Osteoblast (primary cell): Measurements from ENCODE around the gene FBLN1. TPM values are rescaled to one million over a fixed set of nuclear protein-coding genes. Genes with fewer than 3 reads are reported as not detected.

Experiments used
- DNase-seq: peaks from one replicate; pipeline ENCODE4 v3.0.0; 2011; ENCODE audit warnings: low spot score, mixed read lengths; ENCODE audit not compliant: insufficient read length; ENCODE audit errors: missing footprints
- H2AFZ ChIP-seq: 2 replicates; pipeline ENCODE4 v1.6.0; 2011; ENCODE audit warnings: mild to moderate bottlenecking, low read length
- H3K27ac ChIP-seq: 2 replicates; pipeline ENCODE4 v1.5.1; 2011; ENCODE audit warnings: mild to moderate bottlenecking, low read depth, low read length, moderate library complexity
- H3K27me3 ChIP-seq: 2 replicates; pipeline ENCODE4 v1.6.0; 2012; ENCODE audit warnings: mild to moderate bottlenecking, control low read depth, inconsistent platforms, low read length, moderate library complexity; ENCODE audit not compliant: insufficient read depth
- H3K36me3 ChIP-seq: 2 replicates; pipeline ENCODE4 v1.5.1; 2011; ENCODE audit warnings: mild to moderate bottlenecking, low read length, control low read depth, moderate library complexity; ENCODE audit not compliant: insufficient read depth
- H3K4me1 ChIP-seq: 2 replicates; pipeline ENCODE4 v1.5.1; 2011; ENCODE audit warnings: mild to moderate bottlenecking, low read length, control low read depth, moderate library complexity; ENCODE audit not compliant: insufficient read depth
- H3K4me2 ChIP-seq: 2 replicates; pipeline ENCODE4 v1.6.0; 2011; ENCODE audit warnings: mild to moderate bottlenecking, low read length; ENCODE audit not compliant: insufficient read depth
- H3K4me3 ChIP-seq: fragments of 200-600 bp; sonication (generic); 3 replicates; pipeline ENCODE4 v1.5.1; 2012; ENCODE audit warnings: mild to moderate bottlenecking, low read length, inconsistent platforms; ENCODE audit not compliant: insufficient read depth
- H3K79me2 ChIP-seq: 2 replicates; pipeline ENCODE4 v1.6.0; 2012; ENCODE audit warnings: mild to moderate bottlenecking, low read length, control low read depth, inconsistent platforms; ENCODE audit not compliant: insufficient read depth
- H3K9me3 ChIP-seq: 2 replicates; pipeline ENCODE4 v1.5.1; 2011; ENCODE audit warnings: low read depth, low read length, control low read depth
- H4K20me1 ChIP-seq: 2 replicates; pipeline ENCODE4 v1.6.0; 2012; ENCODE audit warnings: mild to moderate bottlenecking, low read length, control low read depth; ENCODE audit not compliant: insufficient read depth
- CTCF ChIP-seq: IDR thresholded peaks from 2 replicates; pipeline ENCODE4 v1.5.1; 2011; ENCODE audit warnings: mild to moderate bottlenecking, low read depth, low read length, moderate library complexity; ENCODE audit errors: extremely low read depth
- total RNA-seq: library from RNA; depleted of rRNA; stranded (reverse); fragments of >200 nt; gene quantifications from 2 replicates; pipeline ENCODE4 v1.2.3, GENCODE V29; 2012

Gene FBLN1
- total RNA-seq, 1 donor: 88.3 TPM

DNA sequence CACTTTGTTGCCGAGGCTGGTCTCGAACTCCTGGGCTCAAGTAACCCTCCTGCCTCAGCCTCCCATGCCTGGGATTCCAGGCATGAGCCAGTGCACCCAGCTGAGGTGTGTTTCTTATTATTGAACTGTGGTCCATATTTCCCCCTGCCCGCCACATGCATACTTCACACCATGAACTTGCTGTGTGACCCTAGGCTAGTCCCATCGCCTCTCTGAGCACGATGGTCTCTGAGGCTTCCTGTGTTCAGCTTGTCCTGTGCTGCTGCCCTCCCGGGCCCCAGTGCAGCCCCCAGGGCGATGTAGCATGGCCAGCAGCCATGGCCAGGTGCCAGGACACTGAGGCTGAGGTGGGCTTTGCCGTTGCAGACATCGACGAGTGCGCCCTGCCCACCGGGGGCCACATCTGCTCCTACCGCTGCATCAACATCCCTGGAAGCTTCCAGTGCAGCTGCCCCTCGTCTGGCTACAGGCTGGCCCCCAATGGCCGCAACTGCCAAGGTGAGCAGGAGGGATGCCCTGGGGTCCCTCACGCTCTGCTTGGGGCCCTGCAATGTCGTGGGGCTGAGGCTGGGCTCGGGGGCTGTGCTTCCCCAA lies 45.7 kb downstream of the FBLN1 start:
- Histone ChIP-seq H3K79me2 (no peaks in the 10 kb centered on the region), H3K27me3 (no peaks in the 10 kb centered on the region), H3K4me2 (no peak overlapping the region), H3K4me1 (peaks cover 39% of the 10 kb centered on the region), H3K9me3 (no peaks in the 10 kb centered on the region), H2AFZ (no peak overlapping the region), H4K20me1 (no peaks in the 10 kb centered on the region), H3K36me3 (peaks cover 17% of the 10 kb centered on the region), H3K27ac (peak overlapping the region; percentile 80), H3K4me3 (no peak overlapping the region)
- DNase-seq: peak; percentile 38
- no peak for TF ChIP-seq CTCF

DNA sequence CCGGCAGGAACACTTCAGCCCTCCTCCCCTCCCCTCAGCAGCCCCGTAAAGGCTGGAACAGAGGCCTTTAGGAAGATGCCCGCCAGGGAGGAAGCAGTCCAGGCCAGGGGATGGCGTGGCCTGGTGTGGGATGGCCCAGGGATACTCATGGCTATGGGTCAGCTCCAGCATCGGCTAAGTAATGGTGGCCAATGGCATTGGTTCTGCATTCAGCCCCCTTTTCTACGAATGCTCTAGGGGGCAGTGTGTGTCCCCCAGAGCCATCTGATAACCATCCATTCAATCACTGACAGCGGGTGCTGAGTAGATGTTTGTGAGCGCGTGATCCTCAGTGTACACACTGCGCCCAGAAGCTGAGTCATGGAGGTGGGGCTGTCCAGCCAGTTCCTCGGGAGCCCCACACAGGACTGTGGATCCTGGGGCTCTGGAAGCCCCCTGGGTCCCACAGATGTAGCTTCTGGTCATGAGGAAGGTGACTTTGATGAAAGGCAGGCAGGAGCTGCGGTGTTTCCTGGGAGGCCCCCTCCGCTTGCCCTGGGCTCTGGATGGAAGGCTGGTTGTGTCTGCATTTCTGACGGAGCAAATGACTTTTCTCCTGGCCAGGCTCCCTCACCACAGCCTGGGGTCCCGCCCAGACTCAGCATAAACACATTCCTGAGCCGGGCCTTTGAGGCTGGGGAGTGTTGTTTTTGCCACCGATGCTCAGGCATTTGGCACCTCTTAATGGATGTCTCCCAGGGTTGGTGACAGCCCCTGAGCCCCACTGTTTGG lies 46.5 kb downstream of the FBLN1 start:
- H3K27ac ChIP-seq: peak overlapping the region; percentile 80
- peaks cover 48% of the 10 kb centered on the region for H3K4me1 ChIP-seq
- H3K36me3 ChIP-seq: peaks cover 11% of the 10 kb centered on the region
- peak overlapping the region; percentile 56 for H3K4me2 ChIP-seq
- H3K9me3 ChIP-seq: no peaks in the 10 kb centered on the region
- TF ChIP-seq CTCF: peak; percentile 46
- peak; percentile 98 for DNase-seq
- H4K20me1 ChIP-seq: peaks cover 2% of the 10 kb centered on the region
- H2AFZ ChIP-seq: peak overlapping the region; percentile 73
- H3K27me3 ChIP-seq: no peaks in the 10 kb centered on the region
- no peaks in the 10 kb centered on the region for H3K79me2 ChIP-seq
- peak overlapping the region; percentile 20 for H3K4me3 ChIP-seq

DNA sequence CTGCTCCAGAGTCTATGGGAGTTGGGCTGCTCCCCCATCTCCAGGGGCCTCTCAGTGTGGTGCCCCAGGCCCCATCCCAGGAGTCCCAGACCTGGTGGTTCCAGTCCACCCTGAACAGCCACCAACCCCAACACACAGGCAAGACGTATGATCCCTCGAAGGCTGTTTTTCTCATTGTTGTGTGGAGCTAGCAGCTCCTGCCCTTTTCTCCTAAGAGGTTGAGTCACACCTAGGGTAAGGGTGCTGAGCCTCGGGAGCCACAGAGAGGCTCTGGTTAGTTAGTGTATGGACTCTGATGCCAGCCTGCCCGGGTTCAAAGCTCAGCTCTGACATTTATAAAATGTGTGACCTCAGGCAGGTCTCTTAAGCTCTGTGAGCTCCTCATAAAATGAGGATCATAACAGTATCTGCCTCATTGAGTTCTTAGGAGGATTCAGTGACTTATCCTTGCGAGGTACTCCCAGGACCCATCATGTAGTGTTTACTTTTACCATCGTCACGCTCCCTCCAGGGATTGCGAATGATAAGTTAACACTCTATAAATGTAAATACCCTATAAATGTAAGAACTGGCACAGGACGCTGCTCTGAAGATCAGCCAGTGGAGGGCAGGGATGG lies 47.2 kb downstream of the FBLN1 start:
- peak overlapping the region; percentile 56 for H3K4me2 ChIP-seq
- H3K79me2 ChIP-seq: no peaks in the 10 kb centered on the region
- peaks cover 45% of the 10 kb centered on the region for H3K4me1 ChIP-seq

More for the DNA sequence above, 47.2 kb downstream of the FBLN1 start:
- Histone ChIP-seq H3K4me3 (no peak overlapping the region), H3K27ac (peak overlapping the region; percentile 80), H4K20me1 (peaks cover 2% of the 10 kb centered on the region), H3K27me3 (no peaks in the 10 kb centered on the region), H3K36me3 (peaks cover 11% of the 10 kb centered on the region), H3K9me3 (no peaks in the 10 kb centered on the region), H2AFZ (no peak overlapping the region)
- no peak for TF ChIP-seq CTCF
- peak; percentile 31 for DNase-seq
